Bronchial epithelial cell (primary cell): ENCODE data around the gene FER. TPM values are rescaled to one million over a fixed set of nuclear protein-coding genes. Genes with fewer than 3 reads are reported as not detected.
"Not testable (repeated sequence)": the region's sequence is repeated elsewhere in the genome, so short reads cannot be mapped to it uniquely, and the experiment has no call there.

Experiments
- DNase-seq: peaks from one replicate; pipeline ENCODE4 v3.0.0-alpha.2; 2010; ENCODE audit warnings: low read depth
- FAIRE-seq: peaks from 2 replicates; lab custom pipeline; 2011; peaks lifted over from hg19 to GRCh38; lab: Jason Lieb, UNC
- H3K27me3 ChIP-seq: 2 replicates; pipeline ENCODE4 v1.5.1; 2011; ENCODE audit warnings: low read length; ENCODE audit not compliant: control insufficient read depth, insufficient read depth
- H3K36me3 ChIP-seq: 2 replicates; pipeline ENCODE4 v1.5.1; 2011; ENCODE audit warnings: low read length; ENCODE audit not compliant: control insufficient read depth, insufficient read depth
- H3K4me3 ChIP-seq: 2 replicates; pipeline ENCODE4 v1.5.1; 2011; ENCODE audit warnings: mild to moderate bottlenecking, low read depth, low read length, control low read depth
- total RNA-seq: library from RNA; depleted of rRNA; stranded (reverse); fragments of >200 nt; gene quantifications from 2 replicates; pipeline ENCODE4 v1.2.1, GENCODE V29; 2014
- TF ChIP-seq, protein P1 (sequence below): IDR thresholded peaks from 2 replicates; pipeline ENCODE4 v1.5.1; 2011; ENCODE audit warnings: mild to moderate bottlenecking, moderate library complexity, low read length, control low read depth, inconsistent platforms; ENCODE audit not compliant: insufficient read depth, severe bottlenecking

FER gene
- total RNA-seq, 1 donor from 2014 or later: 23.7 TPM

DNA sequence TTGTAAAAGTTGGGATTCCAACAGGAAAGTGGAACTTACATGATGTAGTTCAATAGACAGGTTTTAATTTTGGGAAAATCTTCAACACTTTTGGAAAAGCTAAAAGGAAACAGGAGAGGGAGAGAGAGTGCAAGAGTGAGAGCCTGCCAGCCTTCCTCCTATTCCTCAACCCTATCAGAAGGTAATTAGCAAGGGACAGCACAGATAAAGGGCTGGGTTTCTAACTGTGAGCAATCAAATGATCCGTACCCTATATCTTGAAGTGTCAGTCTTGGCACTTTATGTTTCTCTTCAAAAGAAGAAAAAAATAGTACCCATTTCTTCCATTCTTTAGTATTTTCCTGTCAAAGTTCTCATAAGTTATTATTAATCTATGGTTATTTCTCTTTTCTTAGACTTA, 79.4 kb downstream of the FER start:
- H3K36me3 ChIP-seq: no peaks in the 10 kb centered on the region
- TF ChIP-seq, protein P1, sequence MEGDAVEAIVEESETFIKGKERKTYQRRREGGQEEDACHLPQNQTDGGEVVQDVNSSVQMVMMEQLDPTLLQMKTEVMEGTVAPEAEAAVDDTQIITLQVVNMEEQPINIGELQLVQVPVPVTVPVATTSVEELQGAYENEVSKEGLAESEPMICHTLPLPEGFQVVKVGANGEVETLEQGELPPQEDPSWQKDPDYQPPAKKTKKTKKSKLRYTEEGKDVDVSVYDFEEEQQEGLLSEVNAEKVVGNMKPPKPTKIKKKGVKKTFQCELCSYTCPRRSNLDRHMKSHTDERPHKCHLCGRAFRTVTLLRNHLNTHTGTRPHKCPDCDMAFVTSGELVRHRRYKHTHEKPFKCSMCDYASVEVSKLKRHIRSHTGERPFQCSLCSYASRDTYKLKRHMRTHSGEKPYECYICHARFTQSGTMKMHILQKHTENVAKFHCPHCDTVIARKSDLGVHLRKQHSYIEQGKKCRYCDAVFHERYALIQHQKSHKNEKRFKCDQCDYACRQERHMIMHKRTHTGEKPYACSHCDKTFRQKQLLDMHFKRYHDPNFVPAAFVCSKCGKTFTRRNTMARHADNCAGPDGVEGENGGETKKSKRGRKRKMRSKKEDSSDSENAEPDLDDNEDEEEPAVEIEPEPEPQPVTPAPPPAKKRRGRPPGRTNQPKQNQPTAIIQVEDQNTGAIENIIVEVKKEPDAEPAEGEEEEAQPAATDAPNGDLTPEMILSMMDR: no peak
- no peak for FAIRE-seq
- H3K27me3 ChIP-seq: no peaks in the 10 kb centered on the region
- no peak overlapping the region for H3K4me3 ChIP-seq
- DNase-seq: no peak

DNA sequence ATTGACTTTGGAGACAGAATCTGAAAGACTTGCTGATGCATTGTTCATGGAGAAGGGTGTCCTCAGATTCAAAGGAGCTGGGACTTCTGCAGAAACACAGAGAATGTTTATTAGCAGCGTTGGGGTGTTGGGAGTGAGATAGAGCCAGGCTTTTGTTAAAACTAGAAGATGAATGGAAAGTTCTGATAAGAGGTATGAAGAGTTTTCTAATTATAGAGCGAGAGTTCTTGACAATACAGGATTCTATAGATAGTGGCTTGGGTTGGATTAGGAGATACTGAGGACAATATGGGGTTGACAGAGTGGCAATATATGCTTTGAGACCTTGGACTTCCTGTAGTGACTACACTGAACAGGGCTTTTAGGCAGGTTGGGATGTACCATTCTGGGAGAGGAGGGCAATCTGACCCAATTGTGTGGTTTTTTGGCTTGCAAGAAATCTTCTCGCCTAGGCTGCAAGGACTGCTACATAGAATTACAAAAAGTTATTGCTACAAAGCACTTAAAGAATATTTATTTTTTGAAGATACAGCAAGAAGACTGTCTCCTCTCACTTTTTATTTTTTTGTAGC, 83.1 kb downstream of the FER start:
- FAIRE-seq: no peak
- TF ChIP-seq, protein P1: no peak
- Histone ChIP-seq H3K27me3 (no peaks in the 10 kb centered on the region), H3K4me3 (no peak overlapping the region), H3K36me3 (no peaks in the 10 kb centered on the region)
- DNase-seq: no peak

DNA sequence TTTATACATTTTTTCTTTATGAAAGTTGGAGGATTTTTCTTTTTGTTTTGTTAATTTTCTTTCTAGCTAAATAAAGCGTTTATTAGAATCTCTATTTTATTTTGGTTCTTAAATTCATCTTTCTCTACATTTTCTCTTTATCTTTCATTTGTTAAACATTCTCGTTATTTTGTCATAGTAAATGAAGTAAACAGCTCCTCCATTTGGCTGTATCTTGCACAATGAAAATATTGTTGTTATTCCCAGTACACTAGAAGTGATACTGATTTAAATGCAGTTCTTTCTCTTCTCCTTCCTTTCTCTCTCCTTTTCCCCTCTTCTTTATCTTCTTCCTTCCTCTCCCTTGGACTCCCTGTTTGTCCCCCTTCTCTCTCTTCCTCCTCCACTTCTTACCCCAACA, 88.8 kb downstream of the FER start:
- no peaks in the 10 kb centered on the region for H3K27me3 ChIP-seq
- no peak for FAIRE-seq

DNA sequence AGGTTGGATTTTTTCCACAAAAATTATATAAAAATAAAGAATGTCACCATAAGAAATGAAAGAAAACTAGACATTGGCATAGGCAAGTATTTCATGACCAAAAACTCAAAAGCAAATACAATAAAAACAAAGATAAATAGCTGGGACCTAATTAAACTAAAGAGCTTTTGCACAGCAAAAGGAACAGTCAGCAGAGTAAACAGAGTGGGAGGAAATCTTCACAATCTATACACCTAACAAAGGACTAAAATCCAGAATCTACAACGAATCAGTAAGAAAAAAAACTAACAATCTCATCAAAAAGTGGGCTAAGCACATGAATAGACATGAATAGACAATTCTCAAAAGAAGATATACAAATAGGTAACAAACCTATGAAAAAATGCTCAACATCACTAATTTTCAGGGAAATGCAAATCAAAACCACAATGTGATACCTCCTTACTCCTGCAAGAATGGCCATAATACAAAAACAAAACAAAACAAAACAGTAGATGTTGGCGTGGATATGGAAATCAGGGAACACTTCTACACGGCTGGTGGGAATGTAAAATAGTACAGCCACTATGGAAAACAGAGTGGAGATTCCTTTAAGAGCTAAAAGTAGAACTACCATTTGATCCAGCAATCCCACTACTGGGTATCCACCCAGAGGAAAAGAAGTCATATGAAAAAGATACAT, 94.7 kb downstream of the FER start:
- not testable (repeated sequence) for H3K36me3 ChIP-seq, H3K27me3 ChIP-seq, FAIRE-seq, DNase-seq, H3K4me3 ChIP-seq

More for the DNA sequence above, 88.8 kb downstream of the FER start:
- Histone ChIP-seq H3K36me3 (no peaks in the 10 kb centered on the region), H3K4me3 (no peak overlapping the region)
- no peak for DNase-seq
- TF ChIP-seq, protein P1: no peak

DNA sequence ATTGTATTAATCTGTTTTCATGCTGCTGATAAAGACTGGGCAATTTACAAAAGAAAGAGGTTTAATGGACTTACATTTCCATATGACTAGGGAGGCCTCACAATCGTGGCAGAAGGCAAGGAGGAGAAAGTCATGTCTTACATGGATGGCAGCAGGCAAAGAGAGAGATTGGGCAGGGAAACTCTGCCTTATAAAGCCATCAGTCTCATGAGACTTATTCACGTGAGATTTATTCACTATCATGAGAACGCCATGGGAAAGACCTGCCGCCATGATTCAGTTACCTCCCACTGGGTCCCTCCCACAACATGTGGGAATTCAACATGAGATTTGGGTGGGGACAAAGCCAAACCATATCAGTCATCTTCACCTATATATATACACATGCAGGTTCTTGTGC, 103.4 kb downstream of the FER start:
- FAIRE-seq, DNase-seq, H3K4me3 ChIP-seq, H3K36me3 ChIP-seq, H3K27me3 ChIP-seq: not testable (repeated sequence)

DNA sequence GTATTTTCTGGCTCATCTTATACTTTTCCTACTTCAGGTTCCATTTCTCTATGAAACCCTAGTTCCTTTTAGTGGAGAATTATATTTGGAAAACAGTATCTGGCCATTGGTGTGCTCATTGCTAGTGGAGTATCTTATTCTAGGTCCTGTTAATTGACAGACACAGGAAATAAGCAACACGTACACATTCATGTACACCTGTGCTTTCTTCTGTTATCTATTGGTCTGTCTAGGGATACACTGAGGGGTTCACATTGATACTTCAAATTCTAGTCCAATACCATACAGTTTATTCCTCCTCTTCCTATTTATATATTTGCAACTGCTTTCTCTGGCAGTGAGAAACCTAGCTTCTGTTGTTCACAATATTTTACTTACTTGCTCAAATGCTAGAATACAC, 110.2 kb downstream of the FER start:
- TF ChIP-seq, protein P1: no peak
- DNase-seq (no peak), FAIRE-seq (no peak)
- Histone ChIP-seq H3K27me3 (no peaks in the 10 kb centered on the region), H3K36me3 (no peaks in the 10 kb centered on the region), H3K4me3 (no peak overlapping the region)

DNA sequence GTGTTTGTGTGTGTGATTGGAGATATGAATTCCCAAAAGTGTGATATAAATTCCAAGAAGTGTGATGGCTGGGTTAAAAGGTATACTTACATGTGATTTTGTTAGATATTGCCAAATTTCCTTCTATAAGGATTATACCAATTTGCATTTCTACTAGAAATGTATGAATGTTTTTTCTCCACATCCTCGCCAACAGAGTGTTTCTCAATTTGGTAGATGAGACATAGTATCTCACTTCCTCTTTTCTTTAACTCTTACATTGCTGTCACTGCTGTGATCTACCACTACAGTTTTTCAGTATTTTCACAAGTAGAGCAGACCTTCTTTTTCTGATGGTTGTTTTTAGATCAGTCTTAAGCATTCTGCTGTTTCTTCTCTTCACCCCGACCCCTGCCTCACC, 111.3 kb downstream of the FER start:
- TF ChIP-seq, protein P1: no peak
- DNase-seq: peak; percentile 36
- Histone ChIP-seq H3K36me3 (no peaks in the 10 kb centered on the region), H3K27me3 (no peaks in the 10 kb centered on the region), H3K4me3 (no peak overlapping the region)
- FAIRE-seq: no peak
